Stomach (tissue), 19 donors: ENCODE measurements around the gene HERPUD1. TPM values are rescaled to one million over a fixed set of nuclear protein-coding genes. Genes with fewer than 3 reads are reported as not detected.
"Not testable (repeated sequence)": the region's sequence is repeated elsewhere in the genome, so short reads cannot be mapped to it uniquely, and the experiment has no call there.

ENCODE experiments used
- DNase-seq, 2 donors: peaks; one replicate each; pipeline versions ENCODE4 v3.0.0 to v3.0.0-alpha.2; 2013 to 2019
- H3K27ac ChIP-seq, 5 donors: fragments of 200-600 bp in 4 of 5; sonication (generic) in 4 of 5; one replicate each; pipeline ENCODE4 v1.5.1; 2013 to 2019; ENCODE audit warnings: mild to moderate bottlenecking in 1 of 5, moderate library complexity in 1 of 5
- H3K27me3 ChIP-seq, 3 donors: fragments of 200-600 bp; sonication (generic); one replicate each; pipeline ENCODE4 v1.5.1; 2017 to 2019; ENCODE audit warnings: mixed run types in 1 of 3
- H3K36me3 ChIP-seq, 4 donors: fragments of 200-600 bp; sonication (generic); 1 replicate in 3 of 4; 2 replicates in 1 of 4; pipeline ENCODE4 v1.5.1; 2016 to 2019
- H3K4me1 ChIP-seq, 4 donors: fragments of 200-600 bp; sonication (generic); one replicate each; pipeline ENCODE4 v1.5.1; 2016 to 2019
- H3K4me3 ChIP-seq, 4 donors: fragments of 200-600 bp; sonication (generic) in 3 of 4; one replicate each; pipeline ENCODE4 v1.5.1; 2016 to 2019; ENCODE audit warnings: mild to moderate bottlenecking in 1 of 4
- H3K9me3 ChIP-seq, 4 donors: fragments of 200-600 bp; sonication (generic); one replicate each; pipeline ENCODE4 v1.5.1; 2016 to 2019
- EP300 ChIP-seq: sonication (generic); formaldehyde crosslinking; IDR thresholded peaks from one replicate; pipeline ENCODE4 v1.6.1; 2017; ENCODE audit warnings: antibody characterized with exemption
- POLR2A ChIP-seq, 4 donors: fragments of 450-650 bp; IDR thresholded peaks; one replicate each; pipeline ENCODE4 v1.6.1; 2016; ENCODE audit warnings: antibody characterized with exemption in 4 of 4, control low read depth in 2 of 4, mild to moderate bottlenecking in 1 of 4, moderate library complexity in 1 of 4
- POLR2AphosphoS5 ChIP-seq, 3 donors: sonication (generic); formaldehyde crosslinking; IDR thresholded peaks; one replicate each; pipeline ENCODE4 v1.6.1; 2016; ENCODE audit warnings: antibody characterized with exemption in 3 of 3
- WGBS, 5 donors: extraction: QIAGEN DNeasy Blood & Tissue Kit in 3 of 5; methylation state at CpG; one replicate each; pipeline versions ENCODE4 v1.1.5 to v1.1.7; 2013 to 2018; 5-methylcytosine and 5-hydroxymethylcytosine counted together
- intact Hi-C: fragments of 100-400 bp; cut with DNase I; formaldehyde crosslinking; loops from one replicate; pipeline ENCODE4 v1.15.1; 2023; ENCODE audit warnings: low total_unique reads
- long read RNA-seq, 10 donors: transcript quantifications; one replicate each; lab custom pipeline, GENCODE V29; 2026
- polyA plus RNA-seq, 3 donors: library from polyadenylated mRNA; stranded (reverse); fragments of 200-250 nt; gene quantifications; one replicate each; pipeline ENCODE4 v1.2.3, GENCODE V29; 2013
- total RNA-seq, 5 donors: library from RNA; depleted of rRNA; stranded (reverse); fragments of >200 nt; gene quantifications; one replicate each; pipeline versions ENCODE4 v1.1.0 to v1.2.3, GENCODE V29; 2014 to 2016
- TF ChIP-seq, protein P1 (sequence below), 7 experiments: fragments of 450-650 bp in 4 of 7; fragments of 200-600 bp in 3 of 7; sonication (generic) in 3 of 7; IDR thresholded peaks; one replicate each; pipeline ENCODE4 v1.5.1; 2016 to 2019; ENCODE audit warnings: antibody characterized with exemption in 7 of 7, control low read depth in 2 of 7, mild to moderate bottlenecking in 1 of 7
- donor health status: healthy with polysubstance abuse.
- donor health status: Bipolar disorder and iron deficiency.
- donor health status: healthy.

HERPUD1 gene, protein sequence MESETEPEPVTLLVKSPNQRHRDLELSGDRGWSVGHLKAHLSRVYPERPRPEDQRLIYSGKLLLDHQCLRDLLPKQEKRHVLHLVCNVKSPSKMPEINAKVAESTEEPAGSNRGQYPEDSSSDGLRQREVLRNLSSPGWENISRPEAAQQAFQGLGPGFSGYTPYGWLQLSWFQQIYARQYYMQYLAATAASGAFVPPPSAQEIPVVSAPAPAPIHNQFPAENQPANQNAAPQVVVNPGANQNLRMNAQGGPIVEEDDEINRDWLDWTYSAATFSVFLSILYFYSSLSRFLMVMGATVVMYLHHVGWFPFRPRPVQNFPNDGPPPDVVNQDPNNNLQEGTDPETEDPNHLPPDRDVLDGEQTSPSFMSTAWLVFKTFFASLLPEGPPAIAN
- total RNA-seq (100 to 1,000 TPM in 3 of 5 donors, 10 to 100 TPM in 1, 1 to 10 TPM in 1; 2.6 to 329 (median 190) TPM), polyA plus RNA-seq (10 to 100 TPM; 40.4 to 63.7 (median 57.9) TPM)
- long read RNA-seq, donor 1, transcript HERPUD1-204 (8 exons, 2,946 nt) = major isoform, 9 of 9 reads
- long read RNA-seq, donor 1, partial matches to known transcripts = 0 of 9 reads
- long read RNA-seq, donor 1, other reads (novel, unspliced or antisense) = 0 of 9 reads
- long read RNA-seq, donor 2, transcript HERPUD1-204 (8 exons, 2,946 nt) = major isoform, 15 of 20 reads
- long read RNA-seq, donor 2, partial matches to known transcripts = 0 of 20 reads
- long read RNA-seq, donor 2, other reads (novel, unspliced or antisense) = 0 of 20 reads
- long read RNA-seq, donor 3, transcript HERPUD1-204 (8 exons, 2,946 nt) = major isoform, 8 of 24 reads
- long read RNA-seq, donor 3, partial matches to known transcripts = 5 of 24 reads
- long read RNA-seq, donor 3, other reads (novel, unspliced or antisense) = 0 of 24 reads
- long read RNA-seq, donor 4, partial matches to known transcripts = 0 of 2 reads
- long read RNA-seq, donor 4, other reads (novel, unspliced or antisense) = 0 of 2 reads
- long read RNA-seq, donor 5, transcript HERPUD1-204 (8 exons, 2,946 nt) = major isoform, 21 of 31 reads
- long read RNA-seq, donor 5, partial matches to known transcripts = 0 of 31 reads
- long read RNA-seq, donor 5, other reads (novel, unspliced or antisense) = 0 of 31 reads
- long read RNA-seq, donor 6, transcript HERPUD1-204 (8 exons, 2,946 nt) = major isoform, 47 of 70 reads
- long read RNA-seq, donor 6, partial matches to known transcripts = 7 of 70 reads
- long read RNA-seq, donor 6, other reads (novel, unspliced or antisense) = 0 of 70 reads
- long read RNA-seq, donor 7, transcript HERPUD1-204 (8 exons, 2,946 nt) = major isoform, 24 of 30 reads
- long read RNA-seq, donor 7, partial matches to known transcripts = 0 of 30 reads
- long read RNA-seq, donor 7, other reads (novel, unspliced or antisense) = 0 of 30 reads
- long read RNA-seq, donor 8, transcript HERPUD1-204 (8 exons, 2,946 nt) = major isoform, 17 of 24 reads
- long read RNA-seq, donor 8, partial matches to known transcripts = 0 of 24 reads
- long read RNA-seq, donor 8, other reads (novel, unspliced or antisense) = 0 of 24 reads
- long read RNA-seq, donor 9, transcript HERPUD1-201 (8 exons, 1,862 nt) = minor isoform, 7 of 52 reads
- long read RNA-seq, donor 9, transcript HERPUD1-204 (8 exons, 2,946 nt) = major isoform, 24 of 52 reads
- long read RNA-seq, donor 9, partial matches to known transcripts = 14 of 52 reads
- long read RNA-seq, donor 9, other reads (novel, unspliced or antisense) = 0 of 52 reads
- long read RNA-seq, donor 10, transcript HERPUD1-204 (8 exons, 2,946 nt) = major isoform, 6 of 14 reads
- long read RNA-seq, donor 10, partial matches to known transcripts = 0 of 14 reads
- long read RNA-seq, donor 10, other reads (novel, unspliced or antisense) = 0 of 14 reads

DNA sequence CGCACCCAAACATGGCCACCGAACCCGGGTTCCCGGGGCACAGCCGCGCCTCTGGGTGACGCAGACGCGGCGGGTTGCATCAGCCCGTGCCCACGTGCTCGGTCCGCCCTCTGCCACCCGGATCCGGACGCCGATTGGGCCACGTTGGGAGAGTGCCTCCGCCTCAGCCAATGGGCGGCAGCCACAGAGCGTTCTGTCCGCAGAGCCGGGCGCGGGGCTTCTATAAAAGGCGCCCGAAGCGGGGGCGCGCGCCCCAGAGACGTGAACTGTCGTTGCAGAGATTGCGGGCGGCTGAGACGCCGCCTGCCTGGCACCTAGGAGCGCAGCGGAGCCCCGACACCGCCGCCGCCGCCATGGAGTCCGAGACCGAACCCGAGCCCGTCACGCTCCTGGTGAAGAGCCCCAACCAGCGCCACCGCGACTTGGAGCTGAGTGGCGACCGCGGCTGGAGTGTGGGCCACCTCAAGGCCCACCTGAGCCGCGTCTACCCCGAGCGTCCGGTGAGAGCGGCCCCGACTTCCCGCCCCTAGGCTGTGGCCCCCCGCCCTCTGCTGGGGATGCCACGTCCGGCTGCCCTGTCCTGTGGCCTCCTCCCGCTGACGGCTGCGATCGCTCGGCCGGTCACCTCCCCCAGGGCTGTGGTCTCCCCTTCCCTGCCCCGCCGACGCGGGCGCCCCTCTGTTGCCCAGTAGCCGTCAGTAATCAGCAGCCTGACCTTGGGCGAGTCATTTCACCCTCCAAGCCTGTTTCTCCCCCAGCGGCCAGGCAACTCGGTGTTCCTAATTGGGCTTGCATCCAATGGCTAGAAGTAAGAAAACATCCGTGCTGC lies at the start of gene HERPUD1:
Gene HERPUD1, plus strand, starts transcription at position 251 of the 829 bp plus-strand sequence. Its CDS starts 103 bp downstream, at position 354.
- intact Hi-C loops = no loop called here
- Histone ChIP-seq H3K9me3 (no peaks in the 10 kb centered on the region), H3K4me3 (peak within 1 kb of the TSS; percentile 81 to 99 (median 92)), H3K27ac (peak within 1 kb of the TSS; percentile 98 to 100 (median 99)), H3K27me3 (no peaks in the 10 kb centered on the region), H3K4me1 (peaks cover 24 to 51% (median 40%) of the 10 kb centered on the region in 4 donors), H3K36me3 (peaks cover 20 to 25% (median 24%) of the 10 kb centered on the region in 4 donors)
- peak; percentile 99 to 100 for DNase-seq
- 0 to 1% (median 0%) methylated on average over 28 to 83 of the region's 83 CpGs for WGBS, 5 donors
- TF ChIP-seq EP300 (no peak), POLR2AphosphoS5 (IDR thresholded peaks at IDR 0.05) (peak; percentile 82 to 98 (median 97)), POLR2A (IDR thresholded peaks at IDR 0.05) (no peak)
- TF ChIP-seq, protein P1, sequence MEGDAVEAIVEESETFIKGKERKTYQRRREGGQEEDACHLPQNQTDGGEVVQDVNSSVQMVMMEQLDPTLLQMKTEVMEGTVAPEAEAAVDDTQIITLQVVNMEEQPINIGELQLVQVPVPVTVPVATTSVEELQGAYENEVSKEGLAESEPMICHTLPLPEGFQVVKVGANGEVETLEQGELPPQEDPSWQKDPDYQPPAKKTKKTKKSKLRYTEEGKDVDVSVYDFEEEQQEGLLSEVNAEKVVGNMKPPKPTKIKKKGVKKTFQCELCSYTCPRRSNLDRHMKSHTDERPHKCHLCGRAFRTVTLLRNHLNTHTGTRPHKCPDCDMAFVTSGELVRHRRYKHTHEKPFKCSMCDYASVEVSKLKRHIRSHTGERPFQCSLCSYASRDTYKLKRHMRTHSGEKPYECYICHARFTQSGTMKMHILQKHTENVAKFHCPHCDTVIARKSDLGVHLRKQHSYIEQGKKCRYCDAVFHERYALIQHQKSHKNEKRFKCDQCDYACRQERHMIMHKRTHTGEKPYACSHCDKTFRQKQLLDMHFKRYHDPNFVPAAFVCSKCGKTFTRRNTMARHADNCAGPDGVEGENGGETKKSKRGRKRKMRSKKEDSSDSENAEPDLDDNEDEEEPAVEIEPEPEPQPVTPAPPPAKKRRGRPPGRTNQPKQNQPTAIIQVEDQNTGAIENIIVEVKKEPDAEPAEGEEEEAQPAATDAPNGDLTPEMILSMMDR (IDR thresholded peaks at IDR 0.05) = no peak

DNA sequence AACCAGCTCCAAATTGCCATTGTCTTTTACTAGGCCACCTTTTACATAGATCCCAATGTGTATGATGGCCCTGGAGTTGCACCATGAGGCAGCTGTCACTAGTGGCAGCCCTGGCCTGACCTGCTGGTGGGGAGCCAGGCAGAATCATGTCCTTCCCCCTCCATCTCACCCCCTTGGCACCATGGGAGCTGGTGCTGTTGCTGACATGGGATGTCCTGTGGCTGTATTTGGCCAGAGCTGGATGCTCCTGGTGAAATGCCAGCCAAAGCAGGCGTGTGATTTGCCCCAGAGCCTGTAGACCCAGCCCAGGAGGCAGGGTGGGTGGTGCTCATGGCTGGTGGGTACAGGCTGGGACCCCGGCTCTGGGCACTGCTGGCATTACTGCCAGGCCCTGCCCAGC lies 48.4 kb upstream of the HERPUD1 start:
- TF ChIP-seq POLR2AphosphoS5 (IDR thresholded peaks at IDR 0.05) (no peak), EP300 (no peak), POLR2A (IDR thresholded peaks at IDR 0.05) (no peak)
- TF ChIP-seq, protein P1 (IDR thresholded peaks at IDR 0.05) = no peak
- Histone ChIP-seq H3K27me3 (no peaks in the 10 kb centered on the region), H3K27ac (no peak overlapping the region), H3K9me3 (no peaks in the 10 kb centered on the region), H3K4me1 (no peaks in the 10 kb centered on the region), H3K4me3 (no peak overlapping the region), H3K36me3 (no peaks in the 10 kb centered on the region)
- intact Hi-C loops = no loop called here
- DNase-seq = no peak
- 80 to 100% (median 88%) methylated on average over 1 to 2 of the region's 2 CpGs for WGBS, 5 donors

DNA sequence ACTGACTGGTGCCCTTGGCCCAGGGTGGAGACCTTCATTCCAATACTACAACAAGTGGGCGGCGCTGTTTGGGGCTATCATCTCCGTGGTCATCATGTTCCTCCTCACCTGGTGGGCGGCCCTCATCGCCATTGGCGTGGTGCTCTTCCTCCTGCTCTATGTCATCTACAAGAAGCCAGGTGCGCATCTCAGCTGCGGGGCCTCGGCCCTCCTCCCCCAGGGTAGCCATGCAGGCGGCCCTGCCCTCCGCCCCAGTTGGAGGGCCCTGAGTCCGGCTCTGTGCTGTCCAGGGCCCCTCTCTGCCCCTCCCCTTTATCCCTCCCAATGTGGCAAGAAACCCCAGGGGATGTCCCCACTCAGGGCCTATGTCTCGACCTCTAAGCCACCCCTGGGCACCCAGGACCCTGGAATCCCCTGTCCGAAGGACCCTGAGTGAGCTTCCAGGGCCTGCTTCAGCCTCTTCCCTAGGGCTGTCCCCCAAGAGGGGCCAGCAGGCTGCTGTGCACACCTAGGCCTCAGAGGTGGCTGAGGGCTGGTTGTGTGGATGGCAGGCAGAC lies 47.8 kb upstream of the HERPUD1 start:
- Histone ChIP-seq H3K4me3 (no peak overlapping the region), H3K27ac (no peak overlapping the region), H3K36me3 (no peaks in the 10 kb centered on the region), H3K9me3 (no peaks in the 10 kb centered on the region), H3K27me3 (no peaks in the 10 kb centered on the region), H3K4me1 (no peaks in the 10 kb centered on the region)
- WGBS, 5 donors = 92 to 97% (median 94%) methylated on average over 9 to 14 of the region's 14 CpGs
- no peak for DNase-seq
- intact Hi-C loops = no loop called here
- TF ChIP-seq, protein P1 (IDR thresholded peaks at IDR 0.05) = no peak
- TF ChIP-seq POLR2A (IDR thresholded peaks at IDR 0.05) (no peak), EP300 (no peak), POLR2AphosphoS5 (IDR thresholded peaks at IDR 0.05) (no peak)

DNA sequence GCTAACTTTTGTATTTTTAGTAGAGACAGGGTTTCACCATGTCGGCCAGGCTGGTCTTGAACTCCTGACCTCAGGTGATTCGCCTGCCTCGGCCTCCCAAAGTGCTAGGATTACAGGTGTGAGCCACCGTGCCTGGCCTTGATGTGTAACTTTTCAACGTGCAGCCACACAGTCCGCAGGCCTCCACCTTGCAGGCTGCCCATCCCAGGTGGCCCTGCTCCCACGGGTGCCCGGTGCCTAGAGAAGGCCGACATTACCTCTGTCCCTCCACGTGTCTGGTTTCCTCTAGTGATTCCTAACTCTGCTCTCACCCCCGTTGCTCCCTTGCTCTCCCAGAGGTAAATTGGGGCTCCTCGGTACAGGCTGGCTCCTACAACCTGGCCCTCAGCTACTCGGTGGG lies 47.0 kb upstream of the HERPUD1 start:
- H3K4me3 ChIP-seq, H3K27me3 ChIP-seq, H3K9me3 ChIP-seq, H3K4me1 ChIP-seq, H3K36me3 ChIP-seq, intact Hi-C loops, H3K27ac ChIP-seq, DNase-seq: not testable (repeated sequence)
- 87 to 96% (median 92%) methylated on average over 10 to 13 of the region's 13 CpGs for WGBS, 5 donors
